Choroid plexus epithelial cell (primary cell): ENCODE data around the gene CELA3A.
A peak's percentile ranks its signal among the peaks of the same experiment; 100 is the strongest.

Experiments used
- DNase-seq: peaks from one replicate; pipeline ENCODE4 v3.0.0-alpha.2; 2010; ENCODE audit warnings: low read depth
- H3K4me3 ChIP-seq: 2 replicates; pipeline ENCODE4 v1.5.1; 2011; ENCODE audit warnings: low read depth, mild to moderate bottlenecking, control low read depth, low read length, moderate library complexity
- TF ChIP-seq, protein P1 (sequence below): conservative IDR thresholded peaks from 2 replicates; pipeline ENCODE4 v1.5.1; 2011; ENCODE audit warnings: low read depth, mild to moderate bottlenecking, control low read depth, inconsistent platforms, low read length, moderate library complexity

Gene CELA3A

GRCh38 chr1:22053861-22054770 lies 52.7 kb downstream of the CELA3A start:
- no peak for DNase-seq
- peak overlapping the region; percentile 99 for H3K4me3 ChIP-seq
- TF ChIP-seq, protein P1, sequence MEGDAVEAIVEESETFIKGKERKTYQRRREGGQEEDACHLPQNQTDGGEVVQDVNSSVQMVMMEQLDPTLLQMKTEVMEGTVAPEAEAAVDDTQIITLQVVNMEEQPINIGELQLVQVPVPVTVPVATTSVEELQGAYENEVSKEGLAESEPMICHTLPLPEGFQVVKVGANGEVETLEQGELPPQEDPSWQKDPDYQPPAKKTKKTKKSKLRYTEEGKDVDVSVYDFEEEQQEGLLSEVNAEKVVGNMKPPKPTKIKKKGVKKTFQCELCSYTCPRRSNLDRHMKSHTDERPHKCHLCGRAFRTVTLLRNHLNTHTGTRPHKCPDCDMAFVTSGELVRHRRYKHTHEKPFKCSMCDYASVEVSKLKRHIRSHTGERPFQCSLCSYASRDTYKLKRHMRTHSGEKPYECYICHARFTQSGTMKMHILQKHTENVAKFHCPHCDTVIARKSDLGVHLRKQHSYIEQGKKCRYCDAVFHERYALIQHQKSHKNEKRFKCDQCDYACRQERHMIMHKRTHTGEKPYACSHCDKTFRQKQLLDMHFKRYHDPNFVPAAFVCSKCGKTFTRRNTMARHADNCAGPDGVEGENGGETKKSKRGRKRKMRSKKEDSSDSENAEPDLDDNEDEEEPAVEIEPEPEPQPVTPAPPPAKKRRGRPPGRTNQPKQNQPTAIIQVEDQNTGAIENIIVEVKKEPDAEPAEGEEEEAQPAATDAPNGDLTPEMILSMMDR, result no peak

DNA sequence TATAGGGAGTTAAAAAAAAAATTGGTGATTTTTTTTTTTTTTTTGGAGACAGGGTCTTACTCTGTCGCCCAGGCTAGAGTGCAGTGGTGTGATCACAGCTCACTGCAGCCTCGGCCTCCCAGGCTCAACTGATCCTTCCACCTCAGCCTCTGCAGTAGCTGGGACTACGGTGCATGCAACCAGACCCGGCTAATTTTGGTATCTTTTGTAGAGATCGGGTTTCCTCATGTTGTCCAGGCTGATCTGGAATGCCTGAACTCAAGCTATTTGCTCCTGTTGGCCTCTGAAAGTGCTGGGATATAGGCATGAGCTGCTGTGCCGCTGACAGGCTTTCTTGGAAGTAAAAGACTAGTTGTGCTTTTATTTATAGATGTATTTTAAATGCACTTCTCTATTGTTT lies 54.0 kb downstream of the CELA3A start:
- no peak for DNase-seq
- peak overlapping the region; percentile 13 for H3K4me3 ChIP-seq

GRCh38 chr1:22056043-22056442 lies 54.6 kb downstream of the CELA3A start:
- no peak for DNase-seq
- no peak overlapping the region for H3K4me3 ChIP-seq
- TF ChIP-seq, protein P1, result no peak

More for the DNA sequence above, 54.0 kb downstream of the CELA3A start:
- TF ChIP-seq, protein P1, result no peak

- TF ChIP-seq, protein P1, result no peak
- DNase-seq, result no peak
- no peak overlapping the region for H3K4me3 ChIP-seq
These were observed 55.5 kb downstream of the CELA3A start for GRCh38 chr1:22056936-22057335.

GRCh38 chr1:22057861-22058260 lies 56.4 kb downstream of the CELA3A start:
- no peak for DNase-seq
- TF ChIP-seq, protein P1, result no peak
- no peak overlapping the region for H3K4me3 ChIP-seq
